Activated naive CD4-positive, alpha-beta T cell treated with anti-CD3 and anti-CD28 coated beads, Interleukin-2, amount 50 U/mL, for 16 hours (primary cell): ENCODE measurements around the gene MRPL11.

ENCODE experiments used
- DNase-seq: peaks from one replicate; pipeline ENCODE4 v3.0.0-alpha.2; 2020

The MRPL11 gene

DNA sequence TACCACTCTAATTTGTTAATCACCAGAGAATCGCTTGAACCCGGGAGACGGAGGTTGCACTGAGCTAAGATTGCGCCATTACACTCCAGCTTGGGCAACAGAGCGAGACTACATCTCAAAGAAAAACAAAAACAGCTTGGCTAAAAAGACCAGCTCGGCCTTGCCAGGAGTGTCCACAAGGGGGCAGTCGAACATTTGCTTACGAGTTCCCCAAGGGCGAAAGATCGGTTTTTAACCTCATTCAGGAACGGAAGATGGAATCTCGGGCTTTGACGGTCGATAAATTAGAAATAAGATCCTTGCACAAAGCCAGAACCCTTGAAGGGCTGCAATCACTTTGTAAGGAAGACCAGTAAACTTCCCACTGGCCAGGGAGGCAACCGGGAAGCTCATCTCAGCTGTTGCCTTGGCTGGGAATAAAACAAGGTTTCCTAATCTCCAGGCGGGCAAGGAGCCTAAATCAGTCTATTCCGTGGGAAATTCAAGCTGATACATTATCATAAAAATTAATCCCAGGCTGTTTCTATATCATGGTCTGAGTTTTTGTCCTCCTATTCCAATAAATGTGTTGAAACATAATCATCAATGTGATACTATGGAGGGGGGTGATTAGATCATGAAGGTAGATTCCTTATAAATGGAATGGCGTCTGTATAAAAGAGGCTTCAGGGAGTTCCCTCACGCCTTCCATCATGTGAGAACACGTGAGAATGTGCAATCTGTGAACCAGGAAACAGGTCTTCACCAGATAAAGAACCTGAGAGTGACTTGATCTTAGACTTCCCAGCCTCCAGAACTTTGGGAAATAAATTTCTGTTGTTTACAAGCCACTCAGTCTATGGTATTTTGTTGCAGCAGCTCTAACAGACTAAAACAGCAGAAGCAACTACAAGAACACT, 52.2 kb downstream of the MRPL11 start:
- DNase-seq, result peak; percentile 83
